HG03175 (cell line): ENCODE data around the gene TBC1D3D.
"Not testable (repeated sequence)": the region's sequence is repeated elsewhere in the genome, so short reads cannot be mapped to it uniquely, and the experiment has no call there.

Source experiments
- ATAC-seq: cut with Tn5 transposase; IDR thresholded peaks from one replicate; pipeline ENCODE4 v1.9.1; 2021; ENCODE audit warnings: mild to moderate bottlenecking, moderate library complexity; ENCODE audit not compliant: unreplicated experiment

Gene TBC1D3D

DNA sequence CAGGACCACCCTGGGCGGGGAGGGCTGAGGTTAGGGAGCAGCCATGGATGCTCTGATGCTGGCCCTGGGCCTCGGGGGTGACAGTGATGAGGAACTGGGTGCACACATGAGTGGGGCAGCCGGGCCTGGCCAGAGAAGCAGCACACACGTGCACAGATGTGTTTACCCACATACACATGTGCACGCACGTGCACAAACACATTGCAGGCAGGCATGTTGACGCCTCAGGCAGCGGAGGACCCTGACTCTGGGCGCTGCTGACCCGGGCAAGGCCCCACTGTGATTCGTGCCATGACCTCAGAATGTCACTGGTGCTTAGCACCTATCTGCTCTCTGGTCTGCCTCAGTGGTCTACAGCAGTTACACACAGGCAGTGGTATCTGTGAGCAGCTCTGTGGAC, at the start of gene TBC1D3D:
TSS of gene TBC1D3D (plus strand) at position 301 of the 400 bp plus-strand sequence. CDS start 1,585 bp downstream, outside the sequence.
- ATAC-seq = not testable (repeated sequence)

DNA sequence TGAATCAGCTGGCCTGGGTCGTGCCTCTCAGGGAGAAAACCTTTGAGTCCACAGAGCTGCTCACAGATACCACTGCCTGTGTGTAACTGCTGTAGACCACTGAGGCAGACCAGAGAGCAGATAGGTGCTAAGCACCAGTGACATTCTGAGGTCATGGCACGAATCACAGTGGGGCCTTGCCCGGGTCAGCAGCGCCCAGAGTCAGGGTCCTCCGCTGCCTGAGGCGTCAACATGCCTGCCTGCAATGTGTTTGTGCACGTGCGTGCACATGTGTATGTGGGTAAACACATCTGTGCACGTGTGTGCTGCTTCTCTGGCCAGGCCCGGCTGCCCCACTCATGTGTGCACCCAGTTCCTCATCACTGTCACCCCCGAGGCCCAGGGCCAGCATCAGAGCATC, 14.8 kb upstream of the TBC1D3D start, which contains the start of gene TBC1D3L:
TSS of gene TBC1D3L (minus strand) at position 101 of the 400 bp plus-strand sequence. CDS start 1,540 bp downstream, outside the sequence.
- not testable (repeated sequence) for ATAC-seq
